ENCODE results near the gene HIVEP3.

Gene HIVEP3

DNA sequence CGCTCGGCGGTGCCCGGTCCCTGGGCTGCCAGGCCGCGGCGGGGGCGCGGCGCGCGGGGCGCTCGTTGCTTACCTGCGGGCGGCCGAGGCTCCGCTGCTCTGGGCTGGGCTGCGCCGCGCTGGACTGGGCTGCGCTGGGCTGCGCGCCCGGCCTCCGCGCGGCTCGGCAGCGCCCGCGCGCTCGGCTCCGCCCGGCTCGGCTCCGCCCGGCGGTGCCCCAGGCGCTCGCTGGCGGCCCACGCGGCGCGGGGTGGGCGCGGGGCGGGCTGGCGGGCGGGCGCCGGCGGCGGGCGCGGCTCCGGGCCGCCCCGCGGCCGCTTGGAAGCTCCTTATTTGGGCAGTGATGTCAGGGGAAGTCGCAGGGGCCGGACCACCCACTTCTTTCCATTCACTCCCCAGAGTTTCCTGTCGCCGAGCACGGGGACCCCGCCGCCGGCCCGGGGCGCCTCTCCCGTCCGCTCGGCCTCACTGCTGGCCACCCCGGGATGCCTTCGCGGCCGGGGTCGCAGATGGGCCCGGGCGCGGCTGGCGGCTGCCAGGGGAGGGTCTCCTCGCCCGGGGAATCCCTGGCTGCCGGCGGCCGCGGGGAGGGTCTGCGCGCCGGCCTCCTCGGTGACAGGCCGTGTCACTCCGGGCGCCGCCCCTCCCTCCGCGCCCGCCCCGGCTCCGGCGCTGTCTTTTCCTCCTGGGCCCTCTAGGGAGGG, 256.5 kb downstream of the HIVEP3 start:
- DNase-seq = no peak

DNA sequence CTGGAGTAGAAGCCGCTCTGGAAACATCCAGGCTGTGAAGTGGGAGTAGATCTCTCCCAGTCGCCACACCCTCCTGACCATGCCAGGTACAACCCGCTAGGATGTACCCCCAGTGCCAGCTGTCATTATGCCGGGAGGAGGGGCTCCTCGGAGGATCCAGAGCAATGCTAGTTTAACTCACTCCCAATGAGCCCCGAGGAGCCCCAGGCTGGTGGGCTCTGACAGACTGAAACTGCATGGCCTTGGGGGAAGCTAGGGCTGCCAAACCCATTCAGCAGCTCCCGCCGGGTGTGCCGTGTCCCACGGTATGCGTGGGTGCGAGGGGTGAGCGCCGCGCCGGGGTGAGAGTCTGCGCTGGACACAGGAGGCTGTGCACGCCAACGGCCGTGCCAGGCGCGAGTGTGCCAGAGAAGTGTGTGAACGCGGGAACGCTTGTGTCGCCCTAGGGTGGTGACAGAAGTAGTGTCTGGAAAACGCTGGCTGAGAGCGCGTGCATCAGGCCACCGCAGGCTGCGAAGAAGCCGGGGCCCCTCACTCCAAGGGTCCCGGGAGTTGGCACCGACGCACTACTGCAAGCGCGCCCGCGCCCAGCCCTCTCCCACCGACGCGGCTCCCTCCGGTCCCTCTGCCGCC, 257.2 kb downstream of the HIVEP3 start:
- DNase-seq = no peak

DNA sequence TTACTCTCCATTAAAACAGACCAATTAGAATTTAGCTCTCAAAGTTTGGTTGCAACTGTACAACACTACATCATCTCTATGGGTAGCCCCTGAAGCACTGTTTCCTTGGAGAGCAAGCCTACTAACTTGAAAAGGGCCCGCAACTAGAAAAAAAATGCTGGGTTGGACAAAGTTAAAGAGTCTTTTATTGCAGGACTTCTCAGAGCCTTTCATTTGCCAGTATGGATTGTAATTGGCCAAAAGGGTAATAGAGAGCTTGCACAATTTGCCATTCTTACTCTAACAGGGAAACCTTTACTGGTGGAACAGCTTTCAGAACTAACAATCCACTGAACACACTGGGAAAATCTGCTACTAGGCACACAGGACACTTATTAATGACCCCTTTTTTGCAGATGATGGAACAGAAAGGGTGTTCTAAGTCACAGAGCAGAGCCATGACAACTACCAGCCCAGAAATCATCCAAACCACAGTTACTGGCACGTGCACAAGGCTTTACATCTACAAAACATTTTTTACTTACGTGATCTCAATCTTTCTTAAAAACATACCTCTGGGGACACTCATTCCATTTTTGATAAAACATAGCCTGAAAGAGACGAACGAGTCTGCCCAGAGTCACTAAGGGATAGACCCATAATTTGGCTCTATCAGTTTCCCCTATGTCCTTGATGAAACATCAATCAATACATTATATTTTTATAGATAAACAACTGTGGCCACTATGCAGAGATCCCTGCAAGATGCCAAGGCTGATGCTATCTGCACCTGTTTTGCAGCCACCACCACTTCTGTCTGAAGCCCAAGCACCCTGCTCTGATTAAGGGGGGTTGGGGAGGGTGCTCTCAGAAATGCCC, 257.9 kb downstream of the HIVEP3 start:
- DNase-seq = no peak

DNA sequence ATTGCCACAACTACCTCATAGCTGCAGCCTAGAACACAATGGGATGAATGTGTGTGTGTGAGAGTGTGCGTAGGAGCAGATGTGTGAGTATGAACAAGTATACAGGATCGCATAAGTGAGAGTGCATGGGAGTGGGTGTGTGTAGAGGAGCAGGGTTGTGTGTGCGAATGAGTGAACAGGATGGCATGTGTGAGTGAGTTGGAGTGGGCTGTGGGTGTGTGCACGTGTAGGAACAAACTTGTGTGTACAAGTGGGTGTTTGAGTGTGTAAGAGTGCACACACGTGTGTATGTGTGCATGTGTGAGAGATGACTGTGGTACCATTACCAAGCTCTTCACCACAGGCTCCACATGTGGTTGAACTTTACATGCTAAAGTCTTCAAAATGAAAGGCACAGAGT, 258.8 kb downstream of the HIVEP3 start:
- DNase-seq = no peak

DNA sequence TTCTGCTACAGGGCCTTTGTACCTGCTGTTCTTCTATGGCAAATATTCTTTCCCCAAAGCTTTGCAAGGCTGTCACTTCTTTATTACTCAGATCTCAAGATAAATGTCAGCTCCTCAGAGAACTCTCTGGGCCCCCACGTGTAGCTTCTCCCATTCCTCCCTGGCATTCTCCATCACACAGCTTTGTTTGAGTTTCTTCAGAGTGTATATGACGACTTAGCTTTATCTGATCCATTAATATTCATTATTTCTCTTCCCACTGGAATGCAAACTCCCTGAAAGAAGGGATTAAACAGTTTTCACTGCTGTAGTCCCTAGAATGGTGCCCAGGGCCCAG, 259.6 kb downstream of the HIVEP3 start:
- no peak for DNase-seq

DNA sequence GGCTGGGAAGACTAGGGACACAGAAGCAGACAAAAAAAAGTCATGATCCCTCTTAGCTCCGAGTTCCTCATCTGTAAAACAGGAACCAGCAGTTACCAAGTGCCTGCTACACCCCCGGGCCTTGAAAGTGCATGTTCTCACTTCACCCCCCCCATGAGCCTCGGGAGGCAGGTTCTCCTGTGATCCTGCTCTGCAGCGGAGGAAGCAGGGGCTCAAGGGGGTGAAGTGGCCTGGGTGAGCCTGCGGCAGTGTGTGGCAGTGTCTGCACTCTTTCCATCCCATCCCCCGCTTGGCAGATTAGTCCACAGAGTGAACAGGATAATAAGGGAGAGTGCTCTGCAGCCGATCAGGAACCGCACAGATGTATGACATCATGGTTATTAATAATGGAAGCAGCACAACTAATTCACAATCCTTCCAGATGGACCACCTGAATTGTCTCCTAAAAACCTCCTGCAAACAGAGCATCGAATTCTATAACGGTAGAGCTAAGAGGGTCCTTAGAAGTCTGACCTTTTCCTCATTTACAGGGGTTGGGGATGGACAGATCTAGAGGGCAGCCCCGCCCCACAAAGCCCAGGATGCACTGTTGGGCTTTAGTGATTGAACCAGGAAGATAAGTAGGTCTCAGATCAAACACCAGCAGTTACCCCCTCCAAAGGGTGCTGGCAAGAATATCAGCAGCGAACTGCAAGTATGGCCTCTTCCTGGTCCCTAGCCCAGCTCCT, 260.1 kb downstream of the HIVEP3 start:
- DNase-seq = no peak

DNA sequence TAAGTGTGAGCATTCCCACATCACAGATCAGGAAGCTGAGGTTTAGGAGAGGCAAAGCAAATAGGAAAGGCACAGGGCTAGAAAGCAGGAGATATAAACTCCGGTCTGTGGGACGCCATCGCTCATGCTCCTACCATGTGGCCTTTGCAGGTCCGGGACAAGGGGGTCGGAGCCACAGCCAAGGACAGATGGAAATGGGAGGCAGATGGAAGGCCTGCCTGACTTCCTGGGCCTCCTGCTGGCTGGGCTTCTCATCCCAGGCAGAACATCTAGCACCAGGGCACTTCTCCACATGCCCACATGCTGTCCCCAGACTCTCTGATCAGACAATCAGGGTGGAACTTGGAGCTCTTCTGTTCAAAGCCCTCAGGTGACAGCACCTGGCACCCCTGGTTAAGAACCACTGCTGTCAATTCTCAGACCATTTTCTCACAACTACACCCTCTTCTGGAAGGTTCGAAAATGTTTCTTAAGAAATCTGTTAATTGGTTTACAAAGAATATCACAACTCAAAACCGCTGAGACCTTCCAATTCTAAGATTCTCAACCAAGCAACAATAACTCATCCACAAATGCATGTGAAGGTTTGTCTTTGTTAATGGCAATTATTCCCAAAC, 260.9 kb downstream of the HIVEP3 start:
- no peak for DNase-seq

DNA sequence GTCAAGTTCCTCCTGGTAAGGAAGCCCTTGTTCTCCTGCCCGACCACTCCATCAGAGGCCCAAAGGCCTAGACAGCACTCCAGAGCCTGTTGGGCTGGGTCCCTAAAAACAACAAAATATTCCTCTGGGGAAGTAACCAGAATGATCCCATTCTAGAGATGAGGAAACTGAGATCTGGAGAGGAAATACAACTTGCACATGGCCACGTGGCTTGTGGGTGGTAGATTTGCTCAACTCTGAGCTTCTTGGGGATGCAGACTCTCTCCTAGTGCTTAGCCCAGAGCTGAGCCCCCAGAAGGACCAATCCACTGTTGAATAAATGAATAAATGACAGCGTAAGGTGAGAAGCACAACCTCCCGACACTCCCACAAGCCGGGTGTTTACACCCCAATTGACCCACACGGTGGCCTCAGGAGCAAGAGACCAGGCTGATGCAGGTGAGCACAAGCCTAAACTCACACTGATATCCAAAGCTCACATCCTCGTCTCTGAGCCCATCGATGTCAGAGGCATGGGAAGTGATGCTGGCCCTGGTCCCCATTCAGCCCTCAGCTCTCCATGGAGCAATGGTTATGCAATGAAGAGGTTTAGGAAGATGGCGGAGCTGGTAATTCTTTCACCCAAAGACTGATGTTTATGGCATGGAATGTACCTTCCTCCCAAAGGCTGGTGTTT, 261.8 kb downstream of the HIVEP3 start:
- no peak for DNase-seq

DNA sequence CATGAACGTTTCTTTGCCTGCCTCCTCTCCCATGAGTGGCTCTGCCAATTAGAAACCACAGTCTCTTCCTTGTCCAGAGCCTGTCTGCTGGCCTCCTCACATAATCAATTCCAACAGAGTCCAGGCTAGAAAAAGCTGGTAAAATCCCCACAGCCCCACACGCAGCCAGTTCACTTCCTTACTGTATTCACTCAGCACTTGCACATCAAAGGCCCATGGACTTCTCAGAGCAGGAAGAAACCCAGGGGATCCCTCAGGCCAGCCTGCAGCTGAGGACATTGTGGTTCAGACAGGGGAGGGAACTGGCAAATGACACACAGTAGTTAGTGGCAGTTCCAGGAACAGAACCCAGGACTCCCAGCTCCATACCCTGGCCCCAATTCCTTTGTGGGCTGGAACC, 262.7 kb downstream of the HIVEP3 start:
- DNase-seq = no peak

DNA sequence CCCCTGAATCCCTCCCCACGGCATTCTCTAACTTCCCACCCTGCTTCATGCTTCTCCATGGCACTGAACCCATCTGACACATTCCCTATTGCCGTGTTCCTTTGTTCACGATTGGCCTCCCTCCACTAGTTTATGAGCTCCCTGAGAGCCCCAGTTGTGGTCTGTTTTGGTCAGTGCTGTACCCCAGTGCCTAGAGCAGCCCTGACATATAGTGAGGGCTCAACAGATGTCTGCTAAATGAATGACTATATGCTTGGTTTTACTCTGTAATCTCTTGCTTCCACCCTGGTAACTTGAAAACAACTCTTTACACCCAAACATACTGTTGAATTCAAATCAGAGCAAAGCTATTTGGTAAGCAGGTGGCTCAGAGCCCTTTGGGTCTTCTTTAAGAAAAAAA, 263.1 kb downstream of the HIVEP3 start:
- DNase-seq = no peak

DNA sequence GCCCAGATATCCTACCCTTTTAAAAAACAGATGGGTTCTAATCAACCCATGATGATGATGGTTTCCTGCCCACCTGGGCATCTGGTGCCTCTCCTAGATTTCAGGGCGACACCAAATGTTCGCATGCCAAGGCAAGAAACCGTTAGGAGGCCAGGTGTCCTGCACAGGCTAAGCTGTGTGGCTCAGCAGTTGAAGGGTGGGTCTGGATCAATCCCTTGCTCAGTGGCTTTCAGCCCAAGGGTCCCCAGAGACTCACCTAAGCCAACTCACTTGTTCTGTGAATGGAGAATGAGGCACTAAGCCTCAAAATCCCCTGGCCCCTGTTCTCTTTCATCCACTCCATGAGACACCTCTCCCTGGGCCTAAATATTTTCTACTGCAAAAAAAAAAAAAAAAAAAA, 265.1 kb downstream of the HIVEP3 start:
- DNase-seq = no peak

DNA sequence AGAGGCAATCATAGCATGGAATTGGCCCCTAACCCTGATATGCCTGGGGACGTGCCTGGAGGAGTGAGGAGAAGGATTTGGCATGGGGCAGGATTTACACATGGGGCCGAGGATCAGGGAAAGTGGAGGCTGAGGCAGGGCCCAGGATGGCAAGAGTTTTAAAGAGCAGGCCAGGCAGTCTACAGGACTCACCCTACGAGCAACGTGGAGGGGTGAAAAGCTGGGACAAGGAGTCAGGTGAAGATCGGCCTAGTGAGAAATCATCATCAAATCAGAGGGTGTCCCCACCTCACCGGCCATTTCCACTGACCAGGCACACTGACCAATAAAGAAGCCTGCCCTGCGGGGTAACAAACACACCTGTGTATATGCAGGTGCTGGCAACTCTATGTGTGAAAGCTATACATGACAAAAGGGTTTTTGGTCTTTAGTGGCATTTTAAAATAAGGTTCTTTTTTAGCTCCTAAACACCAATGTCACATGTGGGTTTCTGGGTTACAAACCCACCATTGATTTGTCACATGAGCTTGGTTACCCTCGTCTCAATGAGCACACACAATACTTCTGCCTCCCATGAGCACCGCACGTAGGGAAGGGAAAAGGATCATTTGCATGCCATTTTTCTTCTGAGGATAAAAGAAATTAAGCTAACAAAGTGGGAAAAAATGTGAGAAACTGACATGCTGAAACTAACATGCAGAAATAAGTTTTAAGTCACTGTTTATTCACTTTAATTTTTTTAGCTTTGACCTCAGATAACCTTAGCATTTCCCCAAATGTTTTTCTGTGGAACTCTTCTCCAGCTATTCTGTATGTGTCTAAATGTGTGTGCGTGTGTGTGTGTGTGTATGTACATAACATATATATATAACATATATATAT, 266.1 kb downstream of the HIVEP3 start:
- DNase-seq = no peak

DNA sequence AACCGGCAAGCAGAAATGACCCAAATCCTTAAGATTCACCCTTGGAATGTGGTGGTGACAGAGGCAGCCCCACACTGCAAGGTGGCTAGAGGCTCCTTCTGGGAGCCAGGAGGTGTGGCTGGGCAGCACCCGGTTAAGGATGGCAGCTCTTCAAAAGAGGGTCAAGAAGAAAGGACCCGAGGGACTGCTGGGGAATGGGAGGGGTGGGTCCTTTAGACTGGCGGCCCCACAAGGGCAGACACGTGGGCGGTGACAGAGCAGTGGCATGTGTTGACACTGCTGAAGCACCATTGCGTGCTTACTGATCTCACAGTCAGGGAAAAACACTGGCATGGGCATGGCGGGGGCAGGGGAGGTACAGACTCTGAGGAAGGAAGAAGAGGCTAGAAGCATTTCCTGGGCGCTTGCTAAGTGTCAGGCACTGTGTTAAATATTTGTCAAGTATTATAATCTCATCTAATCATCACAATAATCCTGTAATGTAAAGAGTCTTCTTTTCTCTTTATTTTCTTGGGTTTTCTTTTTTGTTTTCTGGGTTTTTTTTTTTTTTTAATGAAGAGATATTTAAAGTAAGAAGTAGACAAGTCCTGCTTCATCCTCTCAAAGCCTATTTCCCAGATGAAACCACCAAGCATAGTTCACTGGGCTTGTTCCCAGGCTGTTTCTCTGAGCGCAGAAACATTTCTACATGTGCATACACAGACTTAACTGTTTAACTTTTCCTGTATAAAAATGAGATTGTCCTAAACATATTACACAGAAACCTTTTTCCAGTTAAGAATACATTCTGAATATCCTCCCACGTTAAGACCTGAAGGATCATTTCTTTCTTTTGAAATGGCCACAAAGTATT, 268.5 kb downstream of the HIVEP3 start:
- no peak for DNase-seq

DNA sequence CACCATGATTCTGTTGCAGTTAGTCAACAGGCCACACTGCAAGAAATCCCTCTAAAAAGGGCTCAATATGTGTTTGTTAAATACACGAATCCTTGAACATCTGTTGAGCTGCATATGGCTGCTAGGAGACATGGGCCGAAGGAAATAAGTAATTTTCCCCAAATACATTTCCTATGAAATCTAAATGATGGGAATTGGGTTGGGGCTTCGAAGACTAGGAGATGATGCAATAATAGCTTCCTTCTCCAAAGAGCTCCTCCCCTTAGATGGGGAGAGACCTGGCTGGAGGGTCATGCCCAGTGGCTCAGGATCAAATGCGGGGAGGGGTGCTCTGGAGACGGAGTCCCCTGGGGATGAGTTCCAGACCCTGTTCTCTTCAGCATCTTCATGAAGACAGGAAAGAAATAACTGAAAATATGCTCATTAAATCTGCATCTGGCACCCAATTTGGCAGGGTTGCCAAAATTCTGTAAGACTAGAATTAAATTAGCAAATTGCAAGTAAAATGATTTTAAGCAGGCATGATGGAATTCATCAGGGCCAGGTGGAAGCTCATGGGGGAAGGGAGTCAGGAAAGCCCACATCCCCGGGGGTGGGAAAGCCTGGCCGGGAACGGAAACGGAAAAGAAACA, 269.2 kb downstream of the HIVEP3 start:
- DNase-seq = no peak

DNA sequence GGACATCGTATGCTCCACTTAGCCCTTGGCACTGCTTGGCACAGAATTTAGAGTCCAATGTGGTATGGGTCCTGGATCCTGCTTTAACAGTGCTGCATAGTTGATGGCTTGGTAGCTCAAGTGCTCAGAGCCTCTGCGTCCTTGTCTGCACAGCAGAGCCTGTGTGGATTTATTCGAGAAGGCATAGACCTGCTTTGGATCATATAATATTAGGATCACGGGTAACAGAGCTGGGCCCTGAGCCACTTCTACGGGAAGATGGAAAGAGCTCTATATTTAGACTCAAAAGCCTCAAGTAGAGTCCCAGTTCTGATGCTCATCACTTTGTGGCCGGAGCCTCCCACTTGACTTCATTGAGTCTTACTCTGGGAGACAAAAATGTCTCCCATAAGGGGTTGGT, 269.9 kb downstream of the HIVEP3 start:
- DNase-seq = no peak

DNA sequence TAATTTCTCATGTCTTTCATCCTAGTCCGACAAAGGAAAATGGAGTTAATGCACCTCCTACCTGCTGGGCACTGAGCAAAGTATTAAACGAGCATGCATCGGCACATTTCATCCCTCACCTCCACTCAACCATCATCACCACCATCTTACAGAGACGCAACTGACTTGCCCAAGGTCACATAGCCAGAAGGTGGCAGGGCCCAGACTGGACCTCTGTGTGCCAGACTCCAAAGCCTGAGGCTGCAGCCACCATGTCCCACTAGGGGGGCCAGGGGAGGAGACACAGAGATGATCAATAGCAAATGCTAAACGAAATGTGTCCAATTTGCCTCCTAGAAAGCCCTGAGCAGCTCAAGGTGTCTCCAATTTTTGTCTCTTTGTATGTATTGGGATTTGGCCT, 270.5 kb downstream of the HIVEP3 start:
- no peak for DNase-seq

DNA sequence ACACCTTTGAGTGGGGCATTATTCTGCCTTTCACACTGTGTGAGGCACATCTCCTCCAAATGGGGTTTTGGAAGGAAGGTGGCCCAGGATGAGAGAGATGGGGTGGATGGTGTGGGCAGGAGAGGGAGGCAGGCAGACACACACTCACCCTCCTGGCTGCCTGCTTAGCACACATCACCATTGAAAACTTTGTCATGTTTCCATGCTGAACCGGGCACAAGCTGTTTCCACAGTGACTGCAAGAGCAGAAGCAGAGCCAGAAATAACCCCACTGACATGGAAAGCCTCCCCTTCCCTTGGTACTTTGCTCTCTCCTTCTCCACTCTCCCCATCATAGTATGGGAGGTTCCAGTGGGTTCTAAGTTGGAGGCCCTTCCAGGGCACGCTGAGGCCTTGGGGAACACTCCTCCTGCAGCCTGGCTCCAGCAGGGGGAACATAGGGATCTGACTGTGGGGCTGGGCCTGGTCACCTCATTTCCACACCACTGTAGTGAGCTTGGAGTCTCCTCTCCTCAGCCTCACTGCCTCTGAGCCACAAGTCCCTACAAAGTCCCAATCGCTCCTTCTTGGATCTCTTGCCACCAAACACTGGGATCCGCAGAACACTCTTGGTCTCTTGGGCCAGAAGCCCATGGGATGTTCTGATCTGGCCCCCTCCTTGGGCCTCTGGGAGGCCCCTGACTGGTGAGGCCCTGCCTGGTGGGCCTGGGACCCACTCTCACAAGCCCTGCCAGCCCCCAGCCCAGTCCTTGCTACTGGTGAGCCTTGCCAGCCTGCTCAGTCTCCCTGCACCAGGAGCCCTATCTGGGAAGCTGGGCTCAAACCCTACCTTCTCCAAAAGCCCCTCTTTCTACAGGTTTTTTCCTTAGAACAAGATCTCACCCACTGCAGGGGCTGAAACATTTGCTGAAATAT, 271.2 kb downstream of the HIVEP3 start:
- no peak for DNase-seq

DNA sequence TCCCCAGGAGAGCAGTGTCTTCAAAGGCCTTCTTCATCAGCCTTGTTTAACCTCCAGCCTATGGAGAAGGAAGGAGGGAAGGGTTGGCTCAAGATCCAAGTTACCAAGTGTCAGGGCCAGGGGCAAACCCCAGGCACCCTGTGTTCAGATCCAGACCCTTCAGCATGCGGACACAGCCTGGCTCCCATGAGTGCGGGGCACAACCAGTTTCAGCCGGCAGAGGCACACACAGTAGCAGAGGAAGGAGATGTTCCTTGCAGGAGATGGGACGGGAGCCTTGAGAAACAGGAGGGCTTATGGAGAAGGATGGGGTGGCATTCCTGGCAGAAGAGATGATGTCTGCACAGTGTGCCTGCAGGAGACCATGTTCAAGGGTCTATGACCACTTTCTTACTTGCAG, 272.5 kb downstream of the HIVEP3 start:
- DNase-seq = no peak

DNA sequence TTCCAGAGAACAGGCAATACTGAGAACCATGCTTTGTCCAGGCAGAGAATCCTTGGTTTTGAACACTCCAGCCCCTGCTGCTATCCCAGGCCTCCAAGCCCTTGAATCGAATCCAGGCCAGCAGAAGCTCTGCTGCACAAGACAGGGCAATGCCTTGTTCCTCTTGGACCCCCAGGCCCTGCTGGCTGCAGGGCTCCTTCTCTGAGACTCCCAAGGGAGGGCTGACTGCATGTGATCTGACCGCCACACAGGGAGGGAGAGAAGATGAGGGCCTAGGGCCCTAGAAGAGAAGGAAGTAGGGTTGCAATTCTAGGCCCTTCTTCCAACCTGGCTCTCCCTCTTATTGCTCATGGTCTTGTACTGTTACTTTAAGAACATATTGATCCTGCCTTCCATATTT, 273.7 kb downstream of the HIVEP3 start:
- DNase-seq = no peak
